Choroid plexus epithelial cell (primary cell): ENCODE data around the gene ZBTB40.

Experiments
- DNase-seq: peaks from one replicate; pipeline ENCODE4 v3.0.0-alpha.2; 2010; ENCODE audit warnings: low read depth
- H3K4me3 ChIP-seq: 2 replicates; pipeline ENCODE4 v1.5.1; 2011; ENCODE audit warnings: low read depth, mild to moderate bottlenecking, control low read depth, low read length, moderate library complexity
- CTCF ChIP-seq: conservative IDR thresholded peaks from 2 replicates; pipeline ENCODE4 v1.5.1; 2011; ENCODE audit warnings: low read depth, mild to moderate bottlenecking, control low read depth, inconsistent platforms, low read length, moderate library complexity

Gene ZBTB40

GRCh38 chr1:22416555-22417454 lies 34.8 kb upstream of the ZBTB40 start:
- TF ChIP-seq CTCF = peak; percentile 98
- peak; percentile 81 for DNase-seq
- no peak overlapping the region for H3K4me3 ChIP-seq

GRCh38 chr1:22417466-22417865 lies 34.2 kb upstream of the ZBTB40 start:
- no peak overlapping the region for H3K4me3 ChIP-seq
- no peak for TF ChIP-seq CTCF
- DNase-seq = no peak

GRCh38 chr1:22418312-22418711 lies 33.3 kb upstream of the ZBTB40 start:
- no peak overlapping the region for H3K4me3 ChIP-seq
- DNase-seq = no peak
- TF ChIP-seq CTCF = no peak

GRCh38 chr1:22418933-22419382 lies 32.7 kb upstream of the ZBTB40 start:
- H3K4me3 ChIP-seq = no peak overlapping the region
- no peak for TF ChIP-seq CTCF
- DNase-seq = peak; percentile 78

- H3K4me3 ChIP-seq = no peak overlapping the region
- peak; percentile 94 for TF ChIP-seq CTCF
- DNase-seq = peak; percentile 91
These were observed 31.1 kb upstream of the ZBTB40 start for GRCh38 chr1:22420455-22421053.

GRCh38 chr1:22426781-22427180 lies 24.9 kb upstream of the ZBTB40 start:
- no peak overlapping the region for H3K4me3 ChIP-seq
- no peak for DNase-seq
- no peak for TF ChIP-seq CTCF

GRCh38 chr1:22428672-22429071 lies 23.0 kb upstream of the ZBTB40 start:
- DNase-seq = peak; percentile 79
- no peak for TF ChIP-seq CTCF
- peak overlapping the region; percentile 57 for H3K4me3 ChIP-seq
